T-helper 22 cell (primary cell): ENCODE data around the gene SPEG.

Experiments used
- DNase-seq: peaks from one replicate; pipeline ENCODE4 v3.0.0-alpha.2; 2020; ENCODE audit warnings: low read depth

The SPEG gene

DNA sequence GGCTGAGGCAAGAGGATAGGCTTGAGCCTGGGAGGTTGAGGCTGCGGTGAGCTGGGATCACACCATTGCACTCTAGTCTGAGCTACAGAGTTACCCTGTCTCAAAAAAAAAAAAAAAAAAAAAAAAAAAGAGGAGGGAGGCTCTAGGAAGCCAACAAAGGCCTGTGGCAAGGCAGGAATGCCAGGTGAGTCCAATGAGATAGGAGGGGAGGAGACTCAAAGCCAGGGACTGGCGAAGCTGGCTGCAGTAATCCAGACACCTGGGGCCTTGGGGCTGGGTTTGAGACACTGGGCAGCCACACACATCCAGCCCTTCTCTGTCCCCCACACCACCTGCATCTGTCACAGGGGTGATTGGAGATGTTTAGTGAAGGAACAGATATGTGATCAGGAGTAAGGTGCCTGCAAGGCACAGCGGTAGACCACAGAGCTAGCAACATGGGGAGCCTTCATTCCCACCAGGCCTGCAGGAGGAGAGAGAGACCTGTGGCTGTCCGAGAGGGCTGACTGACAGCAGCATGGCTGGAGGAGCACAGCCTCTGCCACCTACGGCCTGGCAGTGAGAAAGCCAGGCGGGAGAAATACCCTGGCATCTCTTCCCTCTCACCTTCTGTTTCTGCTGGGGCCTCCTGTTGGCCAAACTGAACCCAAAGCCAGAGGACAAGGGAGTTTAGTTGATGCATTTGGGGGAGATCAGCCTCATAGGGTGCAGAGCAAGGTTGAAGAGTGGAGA is 99.5 kb downstream of the SPEG start:
- no peak for DNase-seq

DNA sequence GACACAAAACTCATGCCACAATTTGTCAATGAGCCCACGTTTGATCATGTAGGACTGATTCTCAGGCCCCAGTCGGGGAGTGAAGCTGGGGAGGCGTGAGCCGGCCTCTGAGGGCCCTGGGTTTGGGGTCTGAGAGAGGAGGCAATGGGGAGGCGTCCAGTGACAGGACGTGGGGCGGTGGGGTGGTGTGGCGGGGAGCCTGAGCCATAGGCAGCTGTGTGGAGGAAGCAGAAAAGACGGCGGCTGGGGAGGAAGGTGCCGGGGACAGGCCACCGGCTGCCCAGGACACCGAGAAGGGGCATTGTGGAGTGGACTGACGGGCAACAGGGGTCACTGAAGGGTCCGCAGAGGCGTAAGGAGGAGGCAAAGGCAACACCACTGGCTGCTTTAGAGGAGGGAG is 101.8 kb downstream of the SPEG start:
- no peak for DNase-seq

DNA sequence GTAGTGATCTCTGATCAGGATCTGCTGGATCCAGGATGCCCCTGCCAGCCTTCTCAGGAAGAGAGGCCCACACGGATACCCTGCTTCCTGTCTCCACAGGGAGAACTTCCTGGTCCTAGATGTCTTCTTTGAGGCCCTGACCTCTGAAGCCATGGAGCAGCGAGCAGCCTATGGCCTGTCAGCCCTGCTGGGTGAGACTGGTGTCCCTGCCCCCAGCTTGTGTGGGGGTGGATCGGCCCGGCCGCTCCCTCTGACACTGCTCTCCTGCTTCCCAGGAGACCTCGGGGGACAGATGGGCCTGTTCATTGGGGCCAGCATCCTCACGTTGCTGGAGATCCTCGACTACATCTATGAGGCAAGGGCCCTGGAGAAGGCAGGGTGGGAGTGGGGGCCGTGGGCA is 102.3 kb downstream of the SPEG start:
- no peak for DNase-seq

DNA sequence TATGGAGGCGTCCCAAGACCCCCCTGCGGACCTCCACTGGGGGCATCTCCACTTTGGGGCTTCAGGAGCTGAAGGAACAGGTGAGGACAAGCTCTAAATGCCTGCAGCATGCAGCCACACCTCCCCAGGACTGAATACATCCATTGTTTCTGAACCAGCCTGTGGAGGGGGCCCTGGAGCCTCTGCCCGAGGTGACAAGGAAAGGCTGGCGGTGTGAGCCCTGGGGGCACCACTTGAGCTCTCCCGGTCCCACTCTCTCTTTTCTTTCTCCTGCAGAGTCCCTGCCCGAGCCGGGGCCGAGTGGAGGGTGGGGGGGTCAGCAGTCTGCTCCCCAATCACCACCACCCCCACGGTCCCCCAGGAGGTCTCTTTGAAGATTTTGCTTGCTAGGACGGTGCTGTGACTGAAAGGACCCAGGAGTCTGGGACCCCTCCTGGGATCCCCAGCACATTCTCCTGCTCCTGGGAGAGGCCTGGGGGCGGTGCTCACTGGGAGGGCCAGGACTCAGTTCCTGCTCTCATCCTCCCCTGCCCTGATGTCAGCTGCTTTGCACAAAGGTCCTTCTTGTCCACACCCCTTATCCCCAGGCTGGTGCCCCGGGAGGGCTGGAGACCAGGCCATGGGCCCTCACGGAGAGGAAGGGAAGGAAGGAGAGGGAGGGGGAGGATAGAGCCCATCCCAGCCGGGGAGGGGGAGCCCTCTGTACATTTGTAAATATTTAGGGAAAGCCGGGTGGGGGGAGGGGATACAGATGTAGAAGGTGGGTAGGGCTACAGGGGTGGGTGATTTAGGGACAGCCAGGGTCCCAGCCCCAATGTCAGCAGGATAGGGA is 103.2 kb downstream of the SPEG start:
- DNase-seq, result no peak

DNA sequence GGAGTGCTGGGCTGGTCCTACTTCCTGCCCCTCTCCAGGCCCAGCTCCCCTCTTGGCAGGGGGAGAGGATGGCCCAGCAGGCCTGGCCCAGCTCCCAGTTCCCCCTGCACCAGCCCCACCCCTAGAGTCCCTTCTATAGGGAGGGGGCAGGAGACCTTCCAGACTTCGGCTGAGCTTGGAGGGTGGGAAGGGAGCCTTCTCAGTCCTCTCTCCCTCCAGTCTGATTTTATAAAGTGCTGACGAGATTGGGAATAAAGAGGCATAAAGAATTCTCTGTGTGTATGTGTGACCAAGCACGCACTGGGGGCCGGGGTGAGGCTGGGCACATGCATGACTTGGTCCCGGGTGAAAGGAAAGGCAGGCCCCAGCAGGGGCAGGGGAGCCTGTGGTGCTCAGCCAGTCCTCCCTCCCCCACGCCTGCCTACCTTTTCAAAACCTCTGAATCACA is 103.9 kb downstream of the SPEG start:
- no peak for DNase-seq

DNA sequence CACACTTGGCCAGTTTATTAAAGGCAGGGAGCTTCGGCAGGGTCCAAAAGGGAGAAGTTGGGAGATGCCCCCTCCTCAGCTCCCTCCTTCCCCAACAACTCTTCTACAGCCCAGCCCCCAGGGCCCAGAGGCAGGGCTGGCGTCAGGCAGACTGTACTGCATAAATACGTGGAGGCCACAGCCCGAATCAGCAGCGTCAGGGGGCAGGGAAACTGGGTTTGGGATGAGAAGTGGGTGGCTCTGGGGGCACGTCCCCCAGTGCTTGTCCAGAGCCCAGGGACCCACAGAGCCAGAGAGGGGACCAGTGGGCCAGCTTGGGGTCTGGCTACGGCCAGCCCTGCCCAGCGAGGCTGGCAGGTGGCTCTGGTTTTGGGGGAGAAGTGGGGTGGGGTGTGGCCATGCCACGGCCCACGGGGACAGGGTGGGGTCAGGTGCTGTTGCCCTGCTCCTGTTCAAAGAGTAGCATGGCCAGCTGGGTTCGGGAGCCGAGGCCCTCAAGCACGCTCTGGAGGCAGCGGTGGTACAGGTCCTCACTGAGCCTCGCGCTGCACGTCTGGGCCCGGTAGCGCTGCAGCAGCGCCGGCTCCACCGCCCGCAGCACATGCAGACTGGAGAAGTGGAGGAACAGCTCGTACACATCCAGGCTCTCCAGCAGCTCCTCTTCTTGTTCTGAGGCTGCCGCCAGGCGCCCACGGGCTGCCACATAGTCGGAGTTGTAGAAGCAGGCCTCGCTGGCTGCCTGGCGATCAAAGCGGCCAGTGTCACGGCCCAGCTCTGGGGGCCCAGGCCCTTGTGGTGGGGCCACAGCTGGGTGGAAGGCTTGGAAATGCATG is 104.5 kb downstream of the SPEG start:
- no peak for DNase-seq

DNA sequence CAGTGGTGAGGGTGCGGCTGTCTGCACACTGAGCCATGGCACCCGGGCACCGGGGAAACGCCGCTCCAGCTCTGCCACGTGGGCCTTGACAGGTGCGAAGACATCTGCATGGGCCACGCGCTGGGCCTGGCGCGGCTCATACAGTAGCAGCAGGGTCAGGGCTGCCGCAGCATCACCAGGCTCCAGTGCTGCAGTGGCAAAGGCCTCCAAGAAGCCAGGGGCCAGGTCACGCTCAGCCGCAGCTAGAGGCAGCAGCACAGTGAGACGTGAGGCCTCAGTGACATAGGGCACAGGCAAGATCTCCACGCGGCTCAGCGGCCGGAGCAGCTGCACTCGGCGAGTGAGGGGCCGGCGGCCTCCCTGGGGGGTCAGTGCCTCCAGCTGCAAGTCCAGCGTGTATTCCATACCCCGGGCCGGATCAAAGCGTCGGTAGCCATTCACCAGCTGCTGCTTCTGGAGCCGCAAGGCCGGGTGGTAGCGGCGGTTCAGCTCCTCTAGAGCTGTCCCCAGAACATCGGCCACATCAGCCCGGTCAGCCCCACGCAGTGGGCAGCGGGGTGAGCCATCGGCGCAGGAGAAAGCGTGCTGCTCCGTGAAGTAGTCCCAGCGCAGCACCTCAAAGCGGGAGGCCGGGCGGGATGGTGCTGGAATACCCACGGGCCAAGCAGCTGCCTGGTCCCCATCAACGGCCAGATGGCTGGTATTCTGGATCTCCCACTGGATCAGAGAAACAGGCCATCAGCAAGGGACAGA is 105.5 kb downstream of the SPEG start:
- no peak for DNase-seq

DNA sequence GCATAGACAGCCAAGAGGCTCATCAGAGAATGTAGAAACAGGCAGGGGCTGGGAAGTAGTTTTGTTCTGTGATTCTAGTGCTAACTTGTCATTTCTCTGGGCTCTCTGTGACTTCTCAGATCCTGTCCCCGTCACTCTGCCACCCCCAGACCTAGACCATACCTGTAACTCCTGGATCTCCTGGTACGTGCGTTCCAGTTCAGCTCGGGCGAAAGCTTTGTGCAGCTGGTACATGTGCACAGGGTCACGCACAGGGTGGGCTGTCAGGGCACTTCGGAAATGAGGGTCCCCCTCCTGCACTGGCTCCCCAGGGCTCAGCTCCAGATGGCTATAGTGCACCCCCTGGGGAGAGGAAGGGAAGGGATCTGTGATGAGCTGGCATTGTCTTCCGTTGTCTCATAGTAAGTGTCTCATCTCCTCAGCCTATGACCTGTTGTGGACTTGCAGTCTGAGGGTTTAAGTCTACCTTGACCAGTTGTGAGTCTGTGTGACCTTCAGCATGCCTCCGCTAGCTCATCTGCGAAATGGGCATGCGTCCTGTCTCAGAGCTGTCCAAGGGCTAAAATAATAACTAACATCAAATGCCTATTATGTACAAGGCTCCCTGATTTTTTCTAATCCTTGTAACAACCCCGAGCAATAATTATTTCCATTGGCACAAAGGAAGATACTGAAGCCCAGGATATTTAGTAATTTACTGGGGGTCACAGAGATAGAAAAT is 106.3 kb downstream of the SPEG start:
- no peak for DNase-seq

DNA sequence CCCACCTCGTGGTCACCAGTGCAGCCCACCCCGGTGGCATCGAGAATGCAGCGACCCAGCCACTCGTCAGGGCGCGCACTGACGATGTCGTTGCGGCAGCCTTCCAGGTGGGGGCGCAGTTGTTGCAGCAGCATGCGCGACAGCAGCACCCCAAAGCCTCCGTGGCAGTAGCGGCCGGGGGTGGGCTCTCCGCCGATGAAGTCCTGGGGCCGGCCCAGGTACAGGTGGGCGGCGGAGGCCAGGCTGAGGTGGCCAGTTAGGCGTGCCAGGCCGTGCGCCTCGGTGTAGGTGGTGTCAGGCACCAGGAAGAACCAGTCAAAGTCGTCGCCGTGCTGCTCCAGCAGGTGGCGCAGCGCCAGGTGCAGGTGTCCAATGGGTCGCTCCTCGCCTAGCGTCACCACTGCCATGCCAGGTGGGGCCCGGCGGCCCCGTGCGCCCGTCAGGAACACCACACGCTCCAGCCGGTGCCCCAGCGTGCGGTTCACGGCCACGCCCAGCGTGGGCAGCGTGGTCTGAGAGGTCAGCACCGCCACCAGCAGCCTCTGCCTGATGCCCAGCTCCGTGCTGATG is 107.1 kb downstream of the SPEG start:
- peak; percentile 69 for DNase-seq

DNA sequence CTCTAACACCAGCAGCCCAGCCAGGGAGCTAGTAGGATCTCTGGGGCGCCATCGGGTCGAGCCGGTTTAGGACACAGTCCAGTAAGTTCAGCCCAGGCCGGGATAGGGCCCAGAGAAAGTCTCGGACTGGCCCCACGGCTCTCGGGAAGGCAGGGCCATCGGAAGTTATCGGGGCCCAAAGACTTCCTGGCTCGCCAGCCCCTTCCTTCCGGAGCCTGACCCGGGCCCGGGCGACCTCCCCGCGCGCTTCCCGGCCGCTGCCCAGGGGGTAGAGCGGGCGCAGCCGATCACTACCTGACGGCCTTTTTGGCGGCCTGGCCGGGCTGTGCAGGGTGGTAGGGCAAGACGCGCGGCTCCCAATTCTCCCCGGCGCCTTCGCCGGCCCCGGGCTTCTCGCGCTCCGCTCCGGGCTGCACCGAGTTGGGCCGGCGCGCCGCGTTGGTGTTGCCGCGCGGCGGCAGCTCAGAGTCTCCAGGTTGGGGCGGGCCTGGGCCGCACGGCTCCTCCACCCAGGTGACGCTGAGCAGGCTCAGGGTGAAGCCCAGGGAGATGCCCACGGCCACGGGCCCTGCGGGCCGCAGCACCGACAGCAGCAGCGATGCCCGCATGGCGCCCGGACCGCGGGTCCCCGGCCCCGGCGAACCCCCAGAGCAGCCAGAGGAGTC is 108.4 kb downstream of the SPEG start:
- no peak for DNase-seq

DNA sequence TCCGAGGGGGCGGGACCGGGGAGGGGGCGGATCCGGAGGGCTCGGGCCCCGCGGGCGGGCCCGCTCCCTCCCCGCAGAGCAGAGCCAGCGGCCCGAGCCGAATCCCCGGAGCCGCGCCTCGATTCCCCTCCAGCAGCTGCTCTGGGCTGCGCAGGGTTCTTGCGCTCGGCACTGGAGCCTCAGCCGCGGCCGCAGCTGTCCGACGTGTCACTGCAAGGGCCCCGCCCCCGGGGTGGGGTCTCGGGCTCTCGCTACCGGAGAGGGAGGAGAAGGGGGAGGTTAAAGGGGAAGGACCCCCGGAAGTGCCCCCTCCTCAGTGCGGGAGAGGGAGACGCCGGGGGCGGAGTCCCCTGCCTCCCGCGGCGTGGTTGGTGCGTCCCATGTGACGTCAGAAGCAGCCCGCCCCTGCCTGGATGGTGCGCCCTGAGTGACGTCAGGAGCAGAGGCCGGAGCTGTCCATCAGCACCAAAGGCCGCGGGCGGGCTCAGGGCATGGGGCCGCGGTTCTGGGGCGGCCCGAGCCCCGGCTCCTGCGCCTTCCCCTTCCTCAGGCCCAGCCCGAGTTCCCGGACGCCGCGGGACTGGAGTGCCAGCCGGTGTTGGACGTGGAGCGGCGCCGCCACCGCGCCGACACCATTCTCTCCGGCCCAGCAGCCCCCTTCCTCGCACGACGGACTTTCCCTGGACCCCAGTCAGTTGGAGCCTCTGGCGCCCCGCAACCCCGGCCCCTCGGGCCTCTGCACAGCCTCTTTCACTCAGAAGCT is 109.1 kb downstream of the SPEG start, which contains the start of the genes CHPF and TMEM198:
CHPF (minus strand) TSS at position 214 of the 763 bp plus-strand sequence. CDS start 271 bp downstream, outside the sequence.
TMEM198 (plus strand) TSS at position 433 of the 763 bp plus-strand sequence. CDS start 700 bp downstream, outside the sequence.
- DNase-seq, result peak; percentile 90

DNA sequence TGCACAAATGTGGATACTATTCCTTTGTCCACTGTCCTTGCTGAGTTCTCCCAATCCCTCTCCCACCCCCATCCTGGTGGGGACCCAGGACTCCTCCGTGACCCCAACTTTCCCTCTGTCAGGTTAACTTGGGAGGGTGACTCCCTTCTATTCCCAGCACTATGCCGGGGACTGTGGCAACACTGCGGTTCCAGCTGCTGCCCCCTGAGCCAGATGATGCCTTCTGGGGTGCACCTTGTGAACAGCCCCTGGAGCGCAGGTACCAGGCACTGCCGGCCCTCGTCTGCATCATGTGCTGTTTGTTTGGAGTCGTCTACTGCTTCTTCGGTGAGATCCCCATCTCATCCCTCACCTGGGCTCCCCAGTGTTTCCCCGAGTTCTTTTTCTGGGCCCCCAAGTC is 109.9 kb downstream of the SPEG start:
- DNase-seq, result no peak

DNA sequence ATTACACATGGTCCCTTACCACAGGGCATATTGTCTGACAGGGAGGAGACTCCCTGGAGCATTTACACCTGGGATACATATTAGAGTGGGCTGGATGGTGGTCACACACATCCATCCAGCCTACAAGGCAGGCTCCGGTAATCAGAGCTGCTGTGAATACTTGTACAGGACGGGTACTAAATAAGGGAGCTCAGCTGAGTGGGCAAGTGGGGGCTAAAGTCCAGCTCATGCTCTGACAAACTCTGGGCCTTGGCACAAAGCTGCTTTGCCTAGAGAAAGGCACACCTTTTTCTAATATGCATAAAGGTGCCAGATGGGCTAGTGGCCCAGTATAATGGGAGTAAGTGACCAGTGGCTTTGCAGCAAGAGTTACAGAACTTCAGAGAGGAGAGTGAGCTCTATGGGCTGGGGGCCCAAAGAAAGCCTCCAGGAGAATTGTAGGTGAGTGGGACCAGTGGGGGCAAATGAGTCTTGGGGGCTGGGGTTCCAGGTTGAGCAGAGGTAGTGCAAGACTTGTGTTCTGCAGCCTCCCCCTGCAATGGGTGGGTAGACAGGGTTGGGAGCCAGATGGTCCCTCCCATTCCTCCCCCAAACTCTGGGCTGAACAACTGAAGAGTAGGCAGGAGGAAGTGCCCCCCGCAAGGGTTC is 110.8 kb downstream of the SPEG start:
- DNase-seq, result no peak

DNA sequence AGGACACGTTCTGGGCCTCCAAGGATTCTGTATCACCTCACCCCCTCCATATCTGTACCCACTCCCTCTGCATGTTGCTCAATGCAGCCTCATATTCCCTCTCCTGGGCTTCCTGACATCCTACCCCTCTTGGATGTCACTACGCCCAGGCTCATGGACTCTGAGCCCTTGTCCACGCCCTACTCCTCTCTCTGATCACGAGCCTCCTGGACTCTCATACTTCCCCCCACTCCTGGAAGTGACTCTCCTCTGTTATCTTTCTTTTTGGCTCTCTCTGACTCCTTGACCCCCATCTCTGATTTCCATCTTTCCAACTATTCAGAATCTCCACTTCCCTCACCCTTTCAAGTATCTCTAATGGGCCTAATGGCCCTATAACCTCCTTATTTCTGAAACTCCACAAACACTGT is 111.3 kb downstream of the SPEG start:
- DNase-seq, result no peak

DNA sequence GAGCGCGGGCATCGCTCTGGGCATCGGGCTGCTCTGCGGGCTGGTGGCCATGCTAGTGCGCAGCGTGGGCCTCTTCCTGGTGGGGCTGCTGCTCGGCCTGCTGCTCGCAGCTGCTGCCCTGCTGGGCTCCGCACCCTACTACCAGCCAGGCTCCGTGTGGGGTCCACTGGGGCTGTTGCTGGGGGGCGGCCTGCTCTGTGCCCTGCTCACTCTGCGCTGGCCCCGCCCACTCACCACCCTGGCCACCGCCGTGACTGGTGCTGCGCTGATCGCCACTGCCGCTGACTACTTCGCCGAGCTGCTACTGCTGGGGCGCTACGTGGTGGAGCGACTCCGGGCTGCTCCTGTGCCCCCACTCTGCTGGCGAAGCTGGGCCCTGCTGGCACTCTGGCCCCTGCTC is 113.0 kb downstream of the SPEG start:
- no peak for DNase-seq
